Ovary (tissue), 9 donors: Measurements from ENCODE around the gene GLIS2. TPM values are rescaled to one million over a fixed set of nuclear protein-coding genes. Genes with fewer than 3 reads are reported as not detected.

Experiments
- DNase-seq, 5 donors: peaks; one replicate each; pipeline ENCODE4 v3.0.0-alpha.2; 2019 to 2020
- H3K27ac ChIP-seq, 2 donors: fragments of 200-600 bp; one replicate each; pipeline versions ENCODE4 v1.5.1 to v1.8.0; 2019 to 2022
- H3K27me3 ChIP-seq: fragments of 200-600 bp; one replicate; pipeline ENCODE4 v1.8.0; 2022
- H3K36me3 ChIP-seq: fragments of 200-600 bp; sonication (generic); one replicate; pipeline ENCODE4 v1.5.1; 2019
- H3K4me1 ChIP-seq: one replicate; pipeline ENCODE4 v1.8.1; 2013; ENCODE audit warnings: mild to moderate bottlenecking, moderate library complexity; ENCODE audit not compliant: insufficient read depth
- H3K4me3 ChIP-seq: fragments of 200-600 bp; sonication (generic); one replicate; pipeline ENCODE4 v1.5.1; 2017
- H3K9me3 ChIP-seq, 2 donors: fragments of 200-600 bp in 1 of 2; sonication (generic) in 1 of 2; one replicate each; pipeline versions ENCODE4 v1.5.1 to v1.8.1; 2013 to 2019; ENCODE audit warnings: mild to moderate bottlenecking in 1 of 2, moderate library complexity in 1 of 2
- CTCF ChIP-seq, 3 donors: fragments of 450-650 bp in 2 of 3; fragments of 200-600 bp in 1 of 3; IDR thresholded peaks; one replicate each; pipeline versions ENCODE4 v1.5.1 to v1.8.0; 2016 to 2022; ENCODE audit warnings: antibody characterized with exemption in 3 of 3, mild to moderate bottlenecking in 1 of 3
- EP300 ChIP-seq: sonication (generic); formaldehyde crosslinking; IDR thresholded peaks from one replicate; pipeline ENCODE4 v1.6.1; 2017; ENCODE audit warnings: antibody characterized with exemption
- POLR2A ChIP-seq: fragments of 450-650 bp; IDR thresholded peaks from one replicate; pipeline ENCODE4 v1.6.1; 2017; ENCODE audit warnings: antibody characterized with exemption, mild to moderate bottlenecking, moderate library complexity
- WGBS, 3 donors: extraction: QIAGEN DNeasy Blood & Tissue Kit in 1 of 3; methylation state at CpG; one replicate each; pipeline versions ENCODE4 v1.1.5 to v1.1.7; 2013 to 2017; 5-methylcytosine and 5-hydroxymethylcytosine counted together
- intact Hi-C, 4 donors: fragments of 100-400 bp; cut with DNase I; formaldehyde crosslinking; loops; one replicate each; pipeline versions ENCODE4 v1.11.0 to v1.15.1; 2022 to 2023
- polyA plus RNA-seq, 2 donors: library from polyadenylated mRNA; stranded (reverse); fragments of 200-250 nt in 1 of 2; fragments of 350-450 nt in 1 of 2; fragmentation: Illumina TruSeq in 1 of 2; extraction: RNeasy Lipid Tissue Mini Kit (QIAGEN cat#74804) in 1 of 2; gene quantifications; one replicate each; pipeline ENCODE4 v1.2.3, GENCODE V29; 2013 to 2014
- total RNA-seq, 7 donors: library from RNA; depleted of rRNA in 2 of 7; stranded (reverse); fragments of >200 nt in 2 of 7; fragmentation: NEBNext Ultra II Directional in 3 of 7; extraction: Animal tissue kit (Norgen Biotek cat#: 25700) in 3 of 7; gene quantifications; one replicate each; pipeline versions ENCODE4 v1.1.0 to v1.2.4, GENCODE V29; 2016 to 2023
- donor health status: DM: no; HTN: no; CAD: no; lungs with moderate emphysema.
- donor health status: DM: no; HTN: no; CAD: no.
- donor health status: Bipolar disorder and iron deficiency.
- donor health status: DM: yes; HTN: yes; CAD: no.
- donor health status: DM: no; HTN: no; CAD: no.
- donor health status: DM: yes; HTN: yes; CAD: no.

GLIS2 gene
- total and polyA plus RNA-seq, 9 donors = 1.6 to 79.5 (median 38.4) TPM

GRCh38 chr16:4380119-4381063, 64.5 kb downstream of the GLIS2 start:
- H3K27me3 ChIP-seq = no peaks in the 10 kb centered on the region
- 64 to 69% (median 68%) methylated on average over 25 to 26 of the region's 26 CpGs for WGBS, 3 donors
- intact Hi-C loops = no loop called here
- no peak overlapping the region for H3K4me3 ChIP-seq
- no peaks in the 10 kb centered on the region for H3K36me3 ChIP-seq
- no peak for TF ChIP-seq CTCF (IDR thresholded peaks at IDR 0.05)
- no peak for TF ChIP-seq POLR2A
- TF ChIP-seq EP300 = no peak
- H3K4me1 ChIP-seq = peaks cover 26% of the 10 kb centered on the region
- no peak for DNase-seq
- H3K27ac ChIP-seq = no peak overlapping the region
- no peaks in the 10 kb centered on the region for H3K9me3 ChIP-seq

- 90 to 95% (median 90%) methylated on average over 35 to 59 of the region's 59 CpGs for WGBS, 3 donors
- intact Hi-C loops = no loop called here
- Histone ChIP-seq H3K4me3 (no peak overlapping the region), H3K4me1 (peaks cover 19% of the 10 kb centered on the region), H3K27me3 (no peaks in the 10 kb centered on the region), H3K36me3 (no peaks in the 10 kb centered on the region), H3K9me3 (no peaks in the 10 kb centered on the region), H3K27ac (no peak overlapping the region)
- TF ChIP-seq CTCF (IDR thresholded peaks at IDR 0.05) (no peak), EP300 (no peak)
- DNase-seq = no peak
Measured at GRCh38 chr16:4381072-4381934, 65.4 kb downstream of the GLIS2 start.

- H3K9me3 ChIP-seq = no peaks in the 10 kb centered on the region
Measured at GRCh38 chr16:4381935-4382794, 66.3 kb downstream of the GLIS2 start.

More at GRCh38 chr16:4381935-4382794, 66.3 kb downstream of the GLIS2 start:
- WGBS, 3 donors = 87 to 90% (median 89%) methylated on average over 48 to 55 of the region's 55 CpGs
- H3K4me1 ChIP-seq = peaks cover 20% of the 10 kb centered on the region
- TF ChIP-seq POLR2A (no peak), CTCF (IDR thresholded peaks at IDR 0.05) (no peak), EP300 (no peak)
- no peaks in the 10 kb centered on the region for H3K36me3 ChIP-seq
- intact Hi-C loops = no loop called here
- H3K27me3 ChIP-seq = no peaks in the 10 kb centered on the region
- H3K4me3 ChIP-seq = no peak overlapping the region
- DNase-seq = no peak
- no peak overlapping the region for H3K27ac ChIP-seq
